ENCODE results near the gene AGK. TPM values are rescaled to one million over a fixed set of nuclear protein-coding genes. Genes with fewer than 3 reads are reported as not detected.
A peak's percentile ranks its signal among the peaks of the same experiment; 100 is the strongest.

Gene AGK
- total RNA-seq, 1 experiment from 2014 or later, result 38.2 TPM

GRCh38 chr7:141695803-141696289 is 144.6 kb downstream of the AGK start:
- peak overlapping the region; percentile 76 for H3K4me2 ChIP-seq (ENCODE audit: low read length)
- no peaks in the 10 kb centered on the region for H3K9me2 ChIP-seq (replicated peaks; ENCODE audit: low read length)
- no peak overlapping the region for H2AFZ ChIP-seq (ENCODE audit: low read length)
- H4K20me1 ChIP-seq (ENCODE audit: low read length), result no peaks in the 10 kb centered on the region
- H3K27ac ChIP-seq (ENCODE audit: low read length), result peak overlapping the region; percentile 86
- peak; percentile 86 for ATAC-seq
- H3K4me1 ChIP-seq (ENCODE audit: insufficient read depth, low read length), result peaks cover 42% of the 10 kb centered on the region
- H3K4me3 ChIP-seq (ENCODE audit: low read length), result no peak overlapping the region
- H3K79me2 ChIP-seq (ENCODE audit: low read length), result peaks cover 62% of the 10 kb centered on the region
- DNase-seq, result peak; percentile 91
- H3K9me3 ChIP-seq (ENCODE audit: low read length), result no peaks in the 10 kb centered on the region
- no peaks in the 10 kb centered on the region for H3F3A ChIP-seq (ENCODE audit: low read length, unreplicated experiment)
- peak overlapping the region; percentile 31 for H3K9ac ChIP-seq (ENCODE audit: low read length)
- H3K27me3 ChIP-seq (ENCODE audit: low read length), result no peaks in the 10 kb centered on the region
- POLR2A ChIA-PET (ENCODE audit: unreplicated experiment), result no interaction called here
- CTCF ChIA-PET, result interaction anchor here (1.7 to 1.8 kb wide), 2 partner anchors 14 to 41 kb away, joined by 4 read pairs; no protein-coding TSS in a partner anchor
- no TSS peak for BruUV-seq (replicated peaks)
- TF ChIP-seq CTCF (conservative IDR thresholded peaks at IDR 0.05; ENCODE audit: low read depth, low read length) (no peak), EZH2phosphoT487 (IDR thresholded peaks at IDR 0.05; ENCODE audit: borderline replicate concordance, low read length) (no peak), EZH2 (IDR thresholded peaks at IDR 0.05; ENCODE audit: low read length, unreplicated experiment) (no peak)
- intact Hi-C loops (cut with micrococcal nuclease), result loop anchor here (1.0 to 5.0 kb wide), 3 partner anchors 20 to 44 kb away; partner anchors contain the start of gene SSBP1
- no peaks in the 10 kb centered on the region for H3K36me3 ChIP-seq (ENCODE audit: low read depth, low read length)

DNA sequence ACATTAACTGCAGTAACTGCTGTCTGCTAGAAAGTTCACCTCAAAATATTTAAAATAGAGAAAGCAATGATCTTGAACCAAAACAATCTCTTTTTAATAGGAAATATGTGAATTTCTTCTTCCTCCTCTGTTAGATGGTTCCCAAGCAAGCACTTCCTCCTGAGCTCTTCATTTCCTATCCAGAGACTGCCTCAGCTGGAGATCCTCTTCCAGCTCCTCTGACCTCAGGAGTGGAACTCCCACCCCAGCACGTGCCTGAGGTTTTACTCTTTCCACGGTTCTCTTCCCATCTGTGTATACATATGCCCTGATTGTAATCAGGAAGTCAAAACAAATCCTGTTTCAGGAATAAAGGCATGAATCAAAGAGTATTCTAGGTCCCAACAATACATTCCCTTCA is 145.1 kb downstream of the AGK start:
- ChIA-PET CTCF (interaction anchor here (1.7 to 1.8 kb wide), 2 partner anchors 14 to 41 kb away, joined by 4 read pairs; no protein-coding TSS in a partner anchor), POLR2A (ENCODE audit: unreplicated experiment) (no interaction called here)
- Histone ChIP-seq H3K27ac (ENCODE audit: low read length) (peak overlapping the region; percentile 86), H3K4me1 (ENCODE audit: insufficient read depth, low read length) (peaks cover 44% of the 10 kb centered on the region), H3K4me2 (ENCODE audit: low read length) (peak overlapping the region; percentile 76), H3K9me2 (replicated peaks; ENCODE audit: low read length) (no peaks in the 10 kb centered on the region), H3K36me3 (ENCODE audit: low read depth, low read length) (no peaks in the 10 kb centered on the region), H3K79me2 (ENCODE audit: low read length) (peaks cover 64% of the 10 kb centered on the region), H2AFZ (ENCODE audit: low read length) (no peak overlapping the region), H3K9ac (ENCODE audit: low read length) (peak overlapping the region; percentile 31), H4K20me1 (ENCODE audit: low read length) (no peaks in the 10 kb centered on the region), H3F3A (ENCODE audit: low read length, unreplicated experiment) (no peaks in the 10 kb centered on the region), H3K4me3 (ENCODE audit: low read length) (no peak overlapping the region), H3K9me3 (ENCODE audit: low read length) (no peaks in the 10 kb centered on the region), H3K27me3 (ENCODE audit: low read length) (no peaks in the 10 kb centered on the region)
- ATAC-seq (no peak), DNase-seq (no peak)
- intact Hi-C loops (cut with micrococcal nuclease), result loop anchor here (1.0 to 5.0 kb wide), 2 partner anchors 42 to 44 kb away; partner anchors contain the start of gene SSBP1
- BruUV-seq (replicated peaks), result no TSS peak
- TF ChIP-seq EZH2phosphoT487 (IDR thresholded peaks at IDR 0.05; ENCODE audit: borderline replicate concordance, low read length), result no peak
- no peak for TF ChIP-seq CTCF (conservative IDR thresholded peaks at IDR 0.05; ENCODE audit: low read depth, low read length)
- no peak for TF ChIP-seq EZH2 (IDR thresholded peaks at IDR 0.05; ENCODE audit: low read length, unreplicated experiment)
